Natural killer cell (primary cell): ENCODE measurements around the gene DACH1. TPM values are rescaled to one million over a fixed set of nuclear protein-coding genes. Genes with fewer than 3 reads are reported as not detected.

Source experiments
- ATAC-seq, 3 donors: fragments of 150-1000 bp in 2 of 3; fragments of 200-7000 bp in 1 of 3; cut with Tn5 transposase; 1 replicate in 1 of 3; 2 replicates in 2 of 3; pipeline ENCODE4 v1.10.0; 2021; ENCODE audit warnings: mild to moderate bottlenecking in 2 of 3, moderate library complexity in 2 of 3
- DNase-seq, 2 donors: peaks; one replicate each; pipeline versions ENCODE4 v3.0.0 to v3.0.0-alpha.2; 2013 to 2021; ENCODE audit warnings: mixed read lengths in 1 of 2
- H3K27ac ChIP-seq: one replicate; pipeline ENCODE4 v1.5.1; 2013; ENCODE audit warnings: mild to moderate bottlenecking, low read length
- H3K27me3 ChIP-seq: one replicate; pipeline ENCODE4 v1.6.1; 2013; ENCODE audit warnings: low read length; ENCODE audit not compliant: control insufficient read depth, insufficient read depth
- H3K36me3 ChIP-seq: one replicate; pipeline ENCODE4 v1.6.1; 2013; ENCODE audit warnings: low read length; ENCODE audit not compliant: control insufficient read depth, insufficient read depth
- H3K4me1 ChIP-seq: one replicate; pipeline ENCODE4 v1.6.1; 2013; ENCODE audit warnings: low read length; ENCODE audit not compliant: control insufficient read depth, insufficient read depth
- H3K4me3 ChIP-seq: one replicate; pipeline ENCODE4 v1.5.1; 2013; ENCODE audit warnings: low read length
- H3K9me3 ChIP-seq: one replicate; pipeline ENCODE4 v1.6.1; 2013; ENCODE audit warnings: low read length; ENCODE audit not compliant: control insufficient read depth, insufficient read depth
- H3K27ac Mint-ChIP-seq, 2 donors: one replicate each; pipeline ENCODE4 v1.8.0; 2022; ENCODE audit warnings: mild to moderate bottlenecking in 2 of 2, mixed read lengths in 2 of 2, moderate library complexity in 1 of 2
- H3K27me3 Mint-ChIP-seq, 2 donors: one replicate each; pipeline ENCODE4 v1.8.0; 2022; ENCODE audit warnings: low read depth in 2 of 2, mixed read lengths in 2 of 2
- H3K36me3 Mint-ChIP-seq: one replicate; pipeline ENCODE4 v1.8.0; 2022; ENCODE audit warnings: mixed read lengths
- H3K4me1 Mint-ChIP-seq, 2 donors: one replicate each; pipeline ENCODE4 v1.8.0; 2022; ENCODE audit warnings: mixed read lengths in 2 of 2
- H3K4me3 Mint-ChIP-seq: one replicate; pipeline ENCODE4 v1.8.0; 2022; ENCODE audit warnings: mild to moderate bottlenecking, moderate library complexity, mixed read lengths
- H3K9me3 Mint-ChIP-seq, 2 donors: one replicate each; pipeline ENCODE4 v1.8.0; 2022; ENCODE audit warnings: mixed read lengths in 2 of 2
- CTCF ChIP-seq: fragments of 200-600 bp; IDR thresholded peaks from one replicate; pipeline ENCODE4 v1.8.0; 2022; ENCODE audit warnings: antibody characterized with exemption
- WGBS: methylation state at CpG from one replicate; pipeline ENCODE4 v1.1.7; 2013; ENCODE audit warnings: missing lambda C conversion rate; ENCODE audit not compliant: insufficient coverage; 5-methylcytosine and 5-hydroxymethylcytosine counted together
- intact Hi-C: fragments of 100-400 bp; cut with micrococcal nuclease; formaldehyde crosslinking; loops from one replicate; pipeline ENCODE4 v1.14.2; 2022
- total RNA-seq, 4 donors: library from RNA; stranded (reverse); fragments of 120-200 nt in 1 of 4; gene quantifications; one replicate each; pipeline versions ENCODE4 v1.2.3 to v1.2.4, GENCODE V29; 2013 to 2022

Gene DACH1
- total RNA-seq, 3 donors from 2014 or later (not counting 1 experiment from before 2014, with no cell fraction given) = 0.29 to 2.3 (median 0.49) TPM

GRCh38 chr13:71621174-71622124 lies 245.6 kb downstream of the DACH1 start:
- H3K36me3 Mint-ChIP-seq = no peaks in the 10 kb centered on the region
- H3K4me1 Mint-ChIP-seq = no peaks in the 10 kb centered on the region
- WGBS = 89% methylated on average over 6 of the region's 11 CpGs
- H3K36me3 ChIP-seq = no peaks in the 10 kb centered on the region
- no peak for ATAC-seq
- no peaks in the 10 kb centered on the region for H3K27me3 ChIP-seq
- H3K9me3 ChIP-seq = no peaks in the 10 kb centered on the region
- H3K27ac Mint-ChIP-seq = no peak overlapping the region
- no peak overlapping the region for H3K27ac ChIP-seq
- intact Hi-C loops = no loop called here
- no peaks in the 10 kb centered on the region for H3K4me1 ChIP-seq
- H3K4me3 ChIP-seq = no peak overlapping the region
- no peak for TF ChIP-seq CTCF
- peaks cover 0 to 4% of the 10 kb centered on the region in 2 donors for H3K9me3 Mint-ChIP-seq
- DNase-seq = no peak
- no peaks in the 10 kb centered on the region for H3K27me3 Mint-ChIP-seq
- no peak overlapping the region for H3K4me3 Mint-ChIP-seq

GRCh38 chr13:71619096-71619495 lies 247.9 kb downstream of the DACH1 start:
- no peak for TF ChIP-seq CTCF
- no peak for ATAC-seq
- H3K9me3 Mint-ChIP-seq = peaks cover 2 to 5% of the 10 kb centered on the region in 2 donors

GRCh38 chr13:71618159-71618558 lies 248.8 kb downstream of the DACH1 start:
- no peaks in the 10 kb centered on the region for H3K9me3 ChIP-seq
- intact Hi-C loops = no loop called here
- H3K27ac Mint-ChIP-seq = no peak overlapping the region
- no peaks in the 10 kb centered on the region for H3K4me1 ChIP-seq
- H3K36me3 ChIP-seq = no peaks in the 10 kb centered on the region
- TF ChIP-seq CTCF = no peak
- H3K4me3 ChIP-seq = no peak overlapping the region
- H3K4me3 Mint-ChIP-seq = no peak overlapping the region
- H3K9me3 Mint-ChIP-seq = peaks cover 2 to 3% of the 10 kb centered on the region in 2 donors
- no peaks in the 10 kb centered on the region for H3K27me3 ChIP-seq
- H3K4me1 Mint-ChIP-seq = no peaks in the 10 kb centered on the region
- ATAC-seq (no peak), DNase-seq (no peak)
- H3K27ac ChIP-seq = no peak overlapping the region
- H3K27me3 Mint-ChIP-seq = no peaks in the 10 kb centered on the region
- H3K36me3 Mint-ChIP-seq = no peaks in the 10 kb centered on the region

More at GRCh38 chr13:71619096-71619495, 247.9 kb downstream of the DACH1 start:
- no peaks in the 10 kb centered on the region for H3K9me3 ChIP-seq
- no peak overlapping the region for H3K4me3 Mint-ChIP-seq
- H3K36me3 Mint-ChIP-seq = no peaks in the 10 kb centered on the region
- intact Hi-C loops = no loop called here
- no peak for DNase-seq
- H3K4me1 ChIP-seq = no peaks in the 10 kb centered on the region
- no peak overlapping the region for H3K27ac Mint-ChIP-seq
- H3K4me3 ChIP-seq = no peak overlapping the region
- H3K36me3 ChIP-seq = no peaks in the 10 kb centered on the region
- H3K4me1 Mint-ChIP-seq = no peaks in the 10 kb centered on the region
- no peak overlapping the region for H3K27ac ChIP-seq
- H3K27me3 ChIP-seq = no peaks in the 10 kb centered on the region
- H3K27me3 Mint-ChIP-seq = no peaks in the 10 kb centered on the region

GRCh38 chr13:71617265-71617664 lies 249.7 kb downstream of the DACH1 start:
- Mint-ChIP-seq H3K36me3 (no peaks in the 10 kb centered on the region), H3K27me3 (no peaks in the 10 kb centered on the region), H3K4me1 (no peaks in the 10 kb centered on the region), H3K9me3 (peaks cover 5 to 6% of the 10 kb centered on the region in 2 donors), H3K27ac (no peak overlapping the region), H3K4me3 (no peak overlapping the region)
- no peak overlapping the region for H3K27ac ChIP-seq
- no peak for TF ChIP-seq CTCF
- no peaks in the 10 kb centered on the region for H3K27me3 ChIP-seq
- DNase-seq = no peak
- intact Hi-C loops = no loop called here
- no peak for ATAC-seq
- no peaks in the 10 kb centered on the region for H3K9me3 ChIP-seq
- no peaks in the 10 kb centered on the region for H3K4me1 ChIP-seq
- WGBS = no CpG with 5 or more reads among the region's 1 CpG
- no peak overlapping the region for H3K4me3 ChIP-seq
- no peaks in the 10 kb centered on the region for H3K36me3 ChIP-seq
